HepG2 (cell line): ENCODE data around the gene DPP6. TPM values are rescaled to one million over a fixed set of nuclear protein-coding genes. Genes with fewer than 3 reads are reported as not detected.

Experiments used
- ATAC-seq: fragments of 200-7000 bp; cut with Tn5 transposase; 3 replicates; pipeline ENCODE4 v1.9.1; 2020; ENCODE audit warnings: mild to moderate bottlenecking, moderate library complexity
- BruUV-seq: library from RNA; stranded (reverse); fragments of 400-500 nt; replicated peaks from 2 replicates; lab custom pipeline; 2021; lab: Mats Ljungman, UMichigan
- CTCF ChIA-PET: fragments of 300-600 bp; formaldehyde crosslinking; extraction: SDS; loops from one replicate; lab custom pipeline; 2021; ENCODE audit warnings: low total read pairs, inconsistent platforms, low intra/inter-chr PET ratio; lab: Yijun Ruan, JAX
- POLR2A ChIA-PET: fragments of 350-600 bp; sonication (Branson Sonifier 250); formaldehyde crosslinking; loops from one replicate; lab custom pipeline; 2020; ENCODE audit warnings: antibody characterized with exemption, inconsistent platforms; lab: Yijun Ruan, JAX
- DNase-seq: peaks from one replicate; pipeline ENCODE4 v3.0.0-alpha.2; 2015; ENCODE audit warnings: low spot score
- FAIRE-seq: peaks from 3 replicates; lab custom pipeline; 2011; peaks lifted over from hg19 to GRCh38; lab: Jason Lieb, UNC
- H2AFZ ChIP-seq: one replicate; pipeline ENCODE4 v1.6.1; 2011; ENCODE audit warnings: low read length, inconsistent platforms
- H3K27ac ChIP-seq: fragments of 300-600 bp; 3 replicates; pipeline ENCODE4 v1.8.0; 2011; ENCODE audit warnings: mixed run types, mild to moderate bottlenecking, mixed read lengths, low read length, inconsistent platforms; ENCODE audit not compliant: insufficient read depth; ENCODE audit errors: extremely low read length
- H3K27me3 ChIP-seq, 2 experiments: fragments of 200-600 bp in 1 of 2; 2 replicates in 1 of 2; 3 replicates in 1 of 2; pipeline versions ENCODE4 v1.6.0 to v1.8.0; 2011; ENCODE audit warnings: low read length in 2 of 2, mild to moderate bottlenecking in 2 of 2, moderate library complexity in 2 of 2, inconsistent platforms in 1 of 2; ENCODE audit not compliant: insufficient read depth in 2 of 2, control insufficient read depth in 1 of 2
- H3K36me3 ChIP-seq, 2 experiments: fragments of 200-600 bp in 1 of 2; replicated peaks in 1 of 2; 2 replicates in 1 of 2; 3 replicates in 1 of 2; pipeline versions ENCODE4 v1.5.1 to v1.8.0; 2011; ENCODE audit warnings: low read length in 2 of 2, inconsistent platforms in 1 of 2; ENCODE audit not compliant: insufficient read depth in 2 of 2, control insufficient read depth in 1 of 2
- H3K4me1 ChIP-seq: 2 replicates; pipeline ENCODE4 v1.5.1; 2012; ENCODE audit warnings: low read length, inconsistent platforms; ENCODE audit not compliant: insufficient read depth
- H3K4me2 ChIP-seq: 2 replicates; pipeline ENCODE4 v1.6.0; 2011; ENCODE audit warnings: low read depth, low read length, inconsistent platforms
- H3K4me3 ChIP-seq, 3 experiments: fragments of 200-600 bp in 1 of 3; sonication (generic), shearing (Covaris generic) in 1 of 3; replicated peaks in 1 of 3; 2 replicates each; pipeline ENCODE4 v1.5.1; 2011 to 2016; ENCODE audit warnings: low read length in 3 of 3, inconsistent platforms in 2 of 3, low read depth in 2 of 3, mild to moderate bottlenecking in 2 of 3, control low read depth in 1 of 3, mixed read lengths in 1 of 3; ENCODE audit not compliant: insufficient read depth in 1 of 3
- H3K79me2 ChIP-seq: one replicate; pipeline ENCODE4 v1.6.1; 2011; ENCODE audit warnings: low read length, inconsistent platforms; ENCODE audit not compliant: insufficient read depth
- H3K9ac ChIP-seq: 2 replicates; pipeline ENCODE4 v1.6.0; 2011; ENCODE audit warnings: mild to moderate bottlenecking, low read depth, low read length, inconsistent platforms; ENCODE audit not compliant: insufficient read depth
- H3K9me3 ChIP-seq: 2 replicates; pipeline ENCODE4 v1.5.1; 2012; ENCODE audit warnings: mild to moderate bottlenecking, low read length
- H4K20me1 ChIP-seq: 2 replicates; pipeline ENCODE4 v1.6.0; 2011; ENCODE audit warnings: inconsistent platforms, mild to moderate bottlenecking, low read length, moderate library complexity; ENCODE audit not compliant: insufficient read depth
- CEBPB ChIP-seq: IDR thresholded peaks from 2 replicates; pipeline ENCODE4 v1.6.1; 2011; ENCODE audit warnings: low read depth, low read length, improper control_type of control experiment, borderline replicate concordance
- ELF1 ChIP-seq: sonication (generic); formaldehyde crosslinking; IDR thresholded peaks from 2 replicates; pipeline ENCODE4 v1.4.0; 2020; ENCODE audit warnings: missing genetic modification reagents
- FOXP1 ChIP-seq, 2 experiments: fragments of 450-650 bp in 1 of 2; IDR thresholded peaks; 2 replicates each; pipeline ENCODE4 v1.6.1; 2017 to 2018; ENCODE audit warnings: antibody characterized with exemption in 1 of 2
- GPN1 ChIP-seq: sonication (generic); formaldehyde crosslinking; IDR thresholded peaks from 2 replicates; pipeline ENCODE4 v1.5.1; 2020; ENCODE audit warnings: missing genetic modification reagents, borderline replicate concordance
- MBD4 ChIP-seq: IDR thresholded peaks from 2 replicates; pipeline ENCODE4 v1.6.1; 2012; ENCODE audit warnings: low read length, inconsistent platforms, borderline replicate concordance
- SNRNP70 ChIP-seq: fragments of 200-400 bp; formaldehyde crosslinking; IDR thresholded peaks from 2 replicates; pipeline ENCODE4 v1.6.1; 2017; ENCODE audit warnings: mild to moderate bottlenecking, low read depth, low read length, moderate library complexity
- ZNF276 ChIP-seq: sonication (generic); formaldehyde crosslinking; IDR thresholded peaks from 2 replicates; pipeline ENCODE4 v1.4.0; 2020; ENCODE audit warnings: mild to moderate bottlenecking, low read depth, missing genetic modification reagents
- ZNF777 ChIP-seq: sonication (generic); formaldehyde crosslinking; IDR thresholded peaks from 2 replicates; pipeline ENCODE4 v1.4.0; 2020; ENCODE audit warnings: missing genetic modification reagents
- WGBS: methylation state at CpG from one replicate; pipeline ENCODE4 v1.1.6; 2017; ENCODE audit warnings: low lambda C conversion rate; 5-methylcytosine and 5-hydroxymethylcytosine counted together
- in situ Hi-C: cut with HindIII; loops from 2 replicates; pipeline ENCODE4 v1.10.0; 2017; ENCODE audit warnings: low pct_unique_long_range_greater_than_20kb; ENCODE audit not compliant: extremely low pct_ligation_motif_present
- intact Hi-C: fragments of 100-400 bp; cut with micrococcal nuclease; formaldehyde crosslinking; loops from one replicate; pipeline ENCODE4 v1.10.0; 2022; ENCODE audit not compliant: unreplicated experiment
- polyA plus RNA-seq, 8 experiments: library from polyadenylated mRNA; depleted of rRNA in 3 of 8; stranded (reverse) in 7 of 8; unstranded in 1 of 8; fragments of >200 nt; fragmentation: Illumina TruSeq in 4 of 8; extraction: Trizol in 4 of 8; gene quantifications; 2 replicates each; pipeline versions ENCODE4 v1.2.1 to v1.2.3, GENCODE V29; 2011 to 2016; ENCODE audit warnings: low read depth in 4 of 8, missing spikeins in 1 of 8, mixed read lengths in 1 of 8; ENCODE audit not compliant: insufficient read depth in 1 of 8
- total RNA-seq, 5 experiments: library from RNA; depleted of rRNA; stranded (reverse); fragments of >200 nt; fragmentation: Illumina TruSeq; extraction: Trizol; gene quantifications; 2 replicates each; pipeline ENCODE4 v1.2.3, GENCODE V29; 2016; ENCODE audit warnings: low read depth in 1 of 5
- TF ChIP-seq, protein P1 (sequence below): IDR thresholded peaks from 2 replicates; pipeline ENCODE4 v1.4.0; 2020; ENCODE audit warnings: mild to moderate bottlenecking, missing genetic modification reagents
- TF ChIP-seq, protein P2 (sequence below): sonication (generic); formaldehyde crosslinking; IDR thresholded peaks from 2 replicates; pipeline ENCODE4 v1.9.0; 2021; ENCODE audit warnings: missing genetic modification reagents, borderline replicate concordance

The DPP6 gene
- total and polyA plus RNA-seq, 2 of the 13 experiments (the other 11 are each of a cell fraction or from before 2014, with no cell fraction given), result not detected

GRCh38 chr7:154640917-154641316 lies 588.7 kb downstream of the DPP6 start:
- Histone ChIP-seq H3K9me3 (no peaks in the 10 kb centered on the region), H3K79me2 (no peaks in the 10 kb centered on the region), H2AFZ (no peak overlapping the region), H3K36me3 (no peaks in the 10 kb centered on the region), H3K27me3 (peaks cover 0 to 20% of the 10 kb centered on the region in 2 experiments; a peak in 3 of 5 replicates), H3K27ac (no peak overlapping the region), H3K4me2 (no peak overlapping the region), H3K4me3 (no peak overlapping the region), H3K4me1 (no peaks in the 10 kb centered on the region), H3K9ac (no peak overlapping the region), H4K20me1 (no peaks in the 10 kb centered on the region)
- ChIA-PET POLR2A (no interaction called here), CTCF (no interaction called here)
- ATAC-seq, result no peak
- TF ChIP-seq ELF1, result no peak
- TF ChIP-seq, protein P1, sequence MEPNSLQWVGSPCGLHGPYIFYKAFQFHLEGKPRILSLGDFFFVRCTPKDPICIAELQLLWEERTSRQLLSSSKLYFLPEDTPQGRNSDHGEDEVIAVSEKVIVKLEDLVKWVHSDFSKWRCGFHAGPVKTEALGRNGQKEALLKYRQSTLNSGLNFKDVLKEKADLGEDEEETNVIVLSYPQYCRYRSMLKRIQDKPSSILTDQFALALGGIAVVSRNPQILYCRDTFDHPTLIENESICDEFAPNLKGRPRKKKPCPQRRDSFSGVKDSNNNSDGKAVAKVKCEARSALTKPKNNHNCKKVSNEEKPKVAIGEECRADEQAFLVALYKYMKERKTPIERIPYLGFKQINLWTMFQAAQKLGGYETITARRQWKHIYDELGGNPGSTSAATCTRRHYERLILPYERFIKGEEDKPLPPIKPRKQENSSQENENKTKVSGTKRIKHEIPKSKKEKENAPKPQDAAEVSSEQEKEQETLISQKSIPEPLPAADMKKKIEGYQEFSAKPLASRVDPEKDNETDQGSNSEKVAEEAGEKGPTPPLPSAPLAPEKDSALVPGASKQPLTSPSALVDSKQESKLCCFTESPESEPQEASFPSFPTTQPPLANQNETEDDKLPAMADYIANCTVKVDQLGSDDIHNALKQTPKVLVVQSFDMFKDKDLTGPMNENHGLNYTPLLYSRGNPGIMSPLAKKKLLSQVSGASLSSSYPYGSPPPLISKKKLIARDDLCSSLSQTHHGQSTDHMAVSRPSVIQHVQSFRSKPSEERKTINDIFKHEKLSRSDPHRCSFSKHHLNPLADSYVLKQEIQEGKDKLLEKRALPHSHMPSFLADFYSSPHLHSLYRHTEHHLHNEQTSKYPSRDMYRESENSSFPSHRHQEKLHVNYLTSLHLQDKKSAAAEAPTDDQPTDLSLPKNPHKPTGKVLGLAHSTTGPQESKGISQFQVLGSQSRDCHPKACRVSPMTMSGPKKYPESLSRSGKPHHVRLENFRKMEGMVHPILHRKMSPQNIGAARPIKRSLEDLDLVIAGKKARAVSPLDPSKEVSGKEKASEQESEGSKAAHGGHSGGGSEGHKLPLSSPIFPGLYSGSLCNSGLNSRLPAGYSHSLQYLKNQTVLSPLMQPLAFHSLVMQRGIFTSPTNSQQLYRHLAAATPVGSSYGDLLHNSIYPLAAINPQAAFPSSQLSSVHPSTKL (CRISPR knock-in tag), result no peak
- in situ Hi-C loops (no loop called here), intact Hi-C loops (no loop called here)
- BruUV-seq, result no TSS peak
- FAIRE-seq, result no peak
- WGBS, result 3% methylated on average over 4 of the region's 4 CpGs
- no peak for DNase-seq

DNA sequence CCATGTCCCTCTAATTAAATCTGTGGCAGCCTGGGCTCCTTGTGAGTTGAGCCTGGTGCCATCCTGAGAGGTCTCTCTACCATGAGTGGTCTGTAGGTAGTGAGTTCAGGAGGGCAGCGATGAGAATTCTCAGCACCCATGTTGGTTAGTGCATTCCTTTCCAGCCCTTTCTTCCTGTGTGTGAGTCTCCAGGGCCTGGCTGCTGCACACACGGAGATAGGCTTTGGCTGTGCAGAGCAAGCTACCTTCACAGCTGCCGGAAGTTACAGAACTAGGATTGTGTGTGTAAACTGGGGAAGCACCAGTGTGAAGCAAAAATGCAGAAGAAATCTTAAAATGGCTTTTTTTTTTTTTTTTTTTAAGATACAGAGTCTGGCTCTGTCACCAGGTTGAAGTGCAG lies 592.2 kb downstream of the DPP6 start:
- intact Hi-C loops, result no loop called here
- no peak for TF ChIP-seq FOXP1 (IDR thresholded peaks at IDR 0.05)
- no peak for TF ChIP-seq FOXP1 (CRISPR knock-in tag; IDR thresholded peaks at IDR 0.05)
- no peak for TF ChIP-seq CEBPB
- no peak for TF ChIP-seq GPN1 (CRISPR knock-in tag)
- TF ChIP-seq SNRNP70, result no peak
- no peak for TF ChIP-seq MBD4
- TF ChIP-seq ZNF276, result no peak
- TF ChIP-seq ZNF777, result no peak
- TF ChIP-seq, protein P2, sequence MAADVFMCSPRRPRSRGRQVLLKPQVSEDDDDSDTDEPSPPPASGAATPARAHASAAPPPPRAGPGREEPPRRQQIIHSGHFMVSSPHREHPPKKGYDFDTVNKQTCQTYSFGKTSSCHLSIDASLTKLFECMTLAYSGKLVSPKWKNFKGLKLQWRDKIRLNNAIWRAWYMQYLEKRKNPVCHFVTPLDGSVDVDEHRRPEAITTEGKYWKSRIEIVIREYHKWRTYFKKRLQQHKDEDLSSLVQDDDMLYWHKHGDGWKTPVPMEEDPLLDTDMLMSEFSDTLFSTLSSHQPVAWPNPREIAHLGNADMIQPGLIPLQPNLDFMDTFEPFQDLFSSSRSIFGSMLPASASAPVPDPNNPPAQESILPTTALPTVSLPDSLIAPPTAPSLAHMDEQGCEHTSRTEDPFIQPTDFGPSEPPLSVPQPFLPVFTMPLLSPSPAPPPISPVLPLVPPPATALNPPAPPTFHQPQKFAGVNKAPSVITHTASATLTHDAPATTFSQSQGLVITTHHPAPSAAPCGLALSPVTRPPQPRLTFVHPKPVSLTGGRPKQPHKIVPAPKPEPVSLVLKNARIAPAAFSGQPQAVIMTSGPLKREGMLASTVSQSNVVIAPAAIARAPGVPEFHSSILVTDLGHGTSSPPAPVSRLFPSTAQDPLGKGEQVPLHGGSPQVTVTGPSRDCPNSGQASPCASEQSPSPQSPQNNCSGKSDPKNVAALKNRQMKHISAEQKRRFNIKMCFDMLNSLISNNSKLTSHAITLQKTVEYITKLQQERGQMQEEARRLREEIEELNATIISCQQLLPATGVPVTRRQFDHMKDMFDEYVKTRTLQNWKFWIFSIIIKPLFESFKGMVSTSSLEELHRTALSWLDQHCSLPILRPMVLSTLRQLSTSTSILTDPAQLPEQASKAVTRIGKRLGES (CRISPR knock-in tag), result no peak

More for the DNA sequence above, 592.2 kb downstream of the DPP6 start:
- Histone ChIP-seq H3K9me3 (no peaks in the 10 kb centered on the region), H3K27me3 (peaks cover 0 to 14% of the 10 kb centered on the region in 2 experiments; a peak in 3 of 5 replicates), H3K4me1 (no peaks in the 10 kb centered on the region), H4K20me1 (no peaks in the 10 kb centered on the region), H3K79me2 (no peaks in the 10 kb centered on the region), H3K36me3 (no peaks in the 10 kb centered on the region), H3K9ac (no peak overlapping the region), H3K4me3 (no peak overlapping the region), H2AFZ (no peak overlapping the region), H3K4me2 (no peak overlapping the region), H3K27ac (no peak overlapping the region)
- in situ Hi-C loops, result no loop called here
- CTCF ChIA-PET, result no interaction called here
- DNase-seq (no peak), FAIRE-seq (no peak), ATAC-seq (no peak)
- POLR2A ChIA-PET, result no interaction called here
- 31% methylated on average over 3 of the region's 3 CpGs for WGBS
- no TSS peak for BruUV-seq
